B cell (primary cell): ENCODE measurements around the gene RRAGC. TPM values are rescaled to one million over a fixed set of nuclear protein-coding genes. Genes with fewer than 3 reads are reported as not detected.

ENCODE experiments used
- ATAC-seq: fragments of 200-7000 bp; cut with Tn5 transposase; one replicate; pipeline ENCODE4 v1.10.0; 2021; ENCODE audit warnings: low read depth, mild to moderate bottlenecking, moderate number of reproducible peaks, moderate library complexity
- CTCF ChIA-PET: fragments of 350-600 bp; sonication (Branson Sonifier 250); formaldehyde crosslinking; loops from one replicate; lab custom pipeline; 2021; ENCODE audit warnings: antibody characterized with exemption, inconsistent platforms; lab: Charles Lee
- POLR2A ChIA-PET: fragments of 350-600 bp; sonication (Branson Sonifier 250); formaldehyde crosslinking; loops from one replicate; lab custom pipeline; 2021; ENCODE audit warnings: antibody characterized with exemption; lab: Charles Lee
- DNase-seq: peaks from one replicate; pipeline ENCODE4 v3.0.0; 2013
- H2AFZ ChIP-seq: 2 replicates; pipeline ENCODE4 v1.6.1; 2012; ENCODE audit warnings: mild to moderate bottlenecking, low read depth, low read length; ENCODE audit not compliant: insufficient read depth, poor library complexity, severe bottlenecking
- H3K27ac ChIP-seq, 2 donors: 1 replicate in 1 of 2; 2 replicates in 1 of 2; pipeline ENCODE4 v1.5.1; 2012 to 2013; ENCODE audit warnings: low read length in 2 of 2, mild to moderate bottlenecking in 2 of 2, moderate library complexity in 1 of 2
- H3K27me3 ChIP-seq, 4 experiments: fragments of 200-600 bp in 1 of 4; sonication (generic) in 1 of 4; replicated peaks in 1 of 4; 1 replicate in 2 of 4; 2 replicates in 2 of 4; pipeline versions ENCODE4 v1.6.1 to v1.7.0; 2013 to 2016; ENCODE audit warnings: low read length in 3 of 4, mild to moderate bottlenecking in 2 of 4, mixed read lengths in 1 of 4, moderate library complexity in 1 of 4; ENCODE audit not compliant: insufficient read depth in 4 of 4, control insufficient read depth in 3 of 4; ENCODE audit errors: control extremely low read depth in 1 of 4
- H3K36me3 ChIP-seq, 2 experiments: replicated peaks in 1 of 2; 1 replicate in 1 of 2; 2 replicates in 1 of 2; pipeline versions ENCODE4 v1.6.1 to v1.7.1; 2013; ENCODE audit warnings: low read length in 1 of 2; ENCODE audit not compliant: insufficient read depth in 2 of 2, control insufficient read depth in 1 of 2; ENCODE audit errors: control extremely low read depth in 1 of 2, extremely low read depth in 1 of 2
- H3K4me1 ChIP-seq, 2 donors: fragments of 200-600 bp in 1 of 2; sonication (generic) in 1 of 2; 1 replicate in 1 of 2; 2 replicates in 1 of 2; pipeline versions ENCODE4 v1.5.1 to v1.6.1; 2013 to 2017; ENCODE audit warnings: low read length in 2 of 2; ENCODE audit not compliant: control insufficient read depth in 2 of 2, insufficient read depth in 2 of 2
- H3K4me2 ChIP-seq: replicated peaks from 2 replicates; pipeline ENCODE3; 2012; ENCODE audit warnings: mild to moderate bottlenecking, low read depth, low read length; ENCODE audit not compliant: poor library complexity, severe bottlenecking
- H3K4me3 ChIP-seq, 5 experiments: fragments of 200-600 bp in 1 of 5; sonication (generic) in 1 of 5; 1 replicate in 3 of 5; 2 replicates in 2 of 5; pipeline versions ENCODE4 v1.5.1 to v1.7.0; 2011 to 2016; ENCODE audit warnings: low read length in 4 of 5, mild to moderate bottlenecking in 4 of 5, low read depth in 2 of 5, control low read depth in 1 of 5, moderate library complexity in 1 of 5; ENCODE audit not compliant: insufficient read depth in 1 of 5; ENCODE audit errors: control extremely low read depth in 1 of 5, extremely low read depth in 1 of 5
- H3K79me2 ChIP-seq: fragments of 200-600 bp; sonication (generic); one replicate; pipeline ENCODE4 v1.6.0; 2016; ENCODE audit warnings: low read length; ENCODE audit not compliant: control insufficient read depth, insufficient read depth
- H3K9ac ChIP-seq: fragments of 200-600 bp; sonication (generic); 2 replicates; pipeline ENCODE4 v1.6.1; 2017; ENCODE audit warnings: mild to moderate bottlenecking, low read length, moderate library complexity
- H3K9me3 ChIP-seq, 3 donors: one replicate each; pipeline versions ENCODE4 v1.6.1 to v1.7.1; 2013; ENCODE audit warnings: low read length in 2 of 3; ENCODE audit not compliant: control insufficient read depth in 2 of 3, insufficient read depth in 1 of 3; ENCODE audit errors: control extremely low read depth in 1 of 3
- H4K20me1 ChIP-seq: 2 replicates; pipeline ENCODE4 v1.6.0; 2012; ENCODE audit warnings: mild to moderate bottlenecking, low read length; ENCODE audit not compliant: insufficient read depth, control insufficient read depth, poor library complexity, severe bottlenecking
- H3K27ac Mint-ChIP-seq: one replicate; pipeline ENCODE4 v1.8.0; 2021; ENCODE audit warnings: mixed read lengths
- H3K27me3 Mint-ChIP-seq: one replicate; pipeline ENCODE4 v1.8.0; 2021; ENCODE audit warnings: mixed read lengths
- H3K4me1 Mint-ChIP-seq: one replicate; pipeline ENCODE4 v1.8.0; 2021; ENCODE audit warnings: mixed read lengths
- H3K4me3 Mint-ChIP-seq: one replicate; pipeline ENCODE4 v1.8.0; 2021; ENCODE audit warnings: mixed read lengths
- H3K9me3 Mint-ChIP-seq: one replicate; pipeline ENCODE4 v1.8.0; 2022; ENCODE audit warnings: mixed read lengths; ENCODE audit not compliant: insufficient read depth
- CTCF ChIP-seq: fragments of 200-600 bp; IDR thresholded peaks from one replicate; pipeline ENCODE4 v1.8.0; 2022; ENCODE audit warnings: antibody characterized with exemption, mild to moderate bottlenecking
- EZH2 ChIP-seq: IDR thresholded peaks from 2 replicates; pipeline ENCODE4 v1.6.1; 2012; ENCODE audit warnings: borderline replicate concordance, low read depth, mild to moderate bottlenecking, moderate library complexity, low read length; ENCODE audit not compliant: insufficient read depth, poor library complexity, severe bottlenecking
- WGBS: methylation state at CpG from one replicate; pipeline ENCODE4 v1.1.5; 2013; ENCODE audit warnings: missing lambda C conversion rate; ENCODE audit not compliant: insufficient coverage; 5-methylcytosine and 5-hydroxymethylcytosine counted together
- intact Hi-C: fragments of 100-400 bp; cut with micrococcal nuclease; formaldehyde crosslinking; loops from one replicate; pipeline ENCODE4 v1.10.0; 2022
- polyA plus RNA-seq: library from polyadenylated mRNA; depleted of rRNA; stranded (reverse); fragments of >200 nt; gene quantifications from 2 replicates; pipeline ENCODE4 v1.2.3, GENCODE V29; 2012
- total RNA-seq, 2 donors: library from RNA; stranded (reverse); fragments of 120-200 nt in 1 of 2; gene quantifications; 1 replicate in 1 of 2; 2 replicates in 1 of 2; pipeline versions ENCODE4 v1.2.3 to v1.2.4, GENCODE V29; 2013 to 2022

The RRAGC gene
- total and polyA plus RNA-seq, 2 donors (not counting 1 experiment from before 2014, with no cell fraction given), result 11.4 to 37.6 TPM

- CTCF ChIA-PET, result interaction anchor here (1.6 kb wide), 2 partner anchors 11 to 54 kb away, joined by 3 to 4 read pairs; no protein-coding TSS in a partner anchor
- peak within 1 kb of the TSS; percentile 92 for H3K27ac Mint-ChIP-seq
Measured at GRCh38 chr1:38873027-38873969, 13.7 kb upstream of the RRAGC start, which contains the start of gene MYCBP. TSS of gene MYCBP (minus strand) at chr1:38873348. CDS start at chr1:38873305, 43 bp downstream.

More at GRCh38 chr1:38873027-38873969, 13.7 kb upstream of the RRAGC start, which contains the start of gene MYCBP:
- H3K9me3 Mint-ChIP-seq, result no peaks in the 10 kb centered on the region
- Histone ChIP-seq H4K20me1 (no peaks in the 10 kb centered on the region), H3K79me2 (peaks cover 42% of the 10 kb centered on the region), H2AFZ (peak within 1 kb of the TSS; percentile 94), H3K27me3 (no peaks in the 10 kb centered on the region), H3K4me1 (peaks cover 13 to 21% of the 10 kb centered on the region in 2 donors), H3K4me3 (peak within 1 kb of the TSS; percentile 77 to 93 (median 85)), H3K9me3 (no peaks in the 10 kb centered on the region), H3K36me3 (no peaks in the 10 kb centered on the region), H3K27ac (peak within 1 kb of the TSS; percentile 39 to 82), H3K4me2 (peak within 1 kb of the TSS; percentile 88), H3K9ac (peak within 1 kb of the TSS; percentile 91)
- POLR2A ChIA-PET, result interaction anchor here (0.5 to 2.8 kb wide), 4 partner anchors 14 to 859 kb away, joined by 3 to 16 read pairs (median 6); partner anchors contain the start of gene RRAGC
- peak; percentile 99 for ATAC-seq
- H3K27me3 Mint-ChIP-seq, result no peaks in the 10 kb centered on the region
- TF ChIP-seq EZH2, result no peak
- TF ChIP-seq CTCF, result no peak
- intact Hi-C loops, result loop anchor here (1.0 to 5.0 kb wide), 3 partner anchors 14 to 154 kb away; partner anchors contain the start of genes AKIRIN1, NDUFS5 and RRAGC
- peak within 1 kb of the TSS; percentile 94 for H3K4me3 Mint-ChIP-seq
- WGBS, result under 1% methylated on average over 60 of the region's 69 CpGs
- H3K4me1 Mint-ChIP-seq, result peaks cover 26% of the 10 kb centered on the region
- peak; percentile 97 for DNase-seq
